AG04450 (cell line): ENCODE results near the gene ARHGAP6. TPM values are rescaled to one million over a fixed set of nuclear protein-coding genes. Genes with fewer than 3 reads are reported as not detected.

Experiments
- CTCF ChIA-PET: fragments of 300-600, 350-600 bp; formaldehyde crosslinking; extraction: SDS; loops from one replicate; lab custom pipeline; 2022; ENCODE audit warnings: antibody characterized with exemption, inconsistent platforms; lab: Charles Lee
- POLR2A ChIA-PET: fragments of 350-600 bp; formaldehyde crosslinking; extraction: SDS; loops from one replicate; lab custom pipeline; 2021; ENCODE audit warnings: antibody characterized with exemption, inconsistent platforms; lab: Yijun Ruan, JAX
- DNase-seq: peaks from one replicate; pipeline ENCODE4 v3.0.0-alpha.2; 2011; ENCODE audit warnings: low read depth, low spot score
- H3K27ac ChIP-seq: one replicate; pipeline ENCODE4 v1.5.1; 2012; ENCODE audit warnings: low read depth, low read length, control low read depth
- H3K27me3 ChIP-seq: one replicate; pipeline ENCODE4 v1.6.0; 2012; ENCODE audit warnings: low read length; ENCODE audit not compliant: control insufficient read depth, insufficient read depth
- H3K4me3 ChIP-seq: 2 replicates; pipeline ENCODE4 v1.5.1; 2011; ENCODE audit warnings: mild to moderate bottlenecking, low read depth, low read length, control low read depth
- H3K9me3 ChIP-seq: 2 replicates; pipeline ENCODE4 v1.5.1; 2012; ENCODE audit warnings: low read length; ENCODE audit not compliant: control insufficient read depth, insufficient read depth
- CTCF ChIP-seq: IDR thresholded peaks from 2 replicates; pipeline ENCODE4 v1.5.1; 2011; ENCODE audit warnings: low read depth, low read length, control low read depth, inconsistent platforms
- polyA plus RNA-seq: library from polyadenylated mRNA; depleted of rRNA; stranded (reverse); fragments of >200 nt; gene quantifications from 2 replicates; pipeline ENCODE4 v1.2.3, GENCODE V29; 2011

Gene ARHGAP6
- polyA plus RNA-seq, 1 experiment: 4.0 TPM

GRCh38 chrX:11272863-11273262, 392.9 kb downstream of the ARHGAP6 start:
- H3K9me3 ChIP-seq: no peaks in the 10 kb centered on the region
- ChIA-PET CTCF (interaction anchor here (0.7 kb wide), 1 partner anchor 46 kb away, joined by 4 read pairs; no protein-coding TSS in a partner anchor), POLR2A (interaction anchor here (0.7 kb wide), 1 partner anchor 65 kb away, joined by 3 read pairs; no protein-coding TSS in a partner anchor)
- no peaks in the 10 kb centered on the region for H3K27me3 ChIP-seq
- DNase-seq: no peak
- no peak for TF ChIP-seq CTCF
- no peak overlapping the region for H3K27ac ChIP-seq
- H3K4me3 ChIP-seq: no peak overlapping the region

GRCh38 chrX:11272290-11272689, 393.4 kb downstream of the ARHGAP6 start:
- CTCF ChIA-PET: no interaction called here
- Histone ChIP-seq H3K9me3 (no peaks in the 10 kb centered on the region), H3K27me3 (no peaks in the 10 kb centered on the region), H3K4me3 (no peak overlapping the region), H3K27ac (no peak overlapping the region)
- no peak for DNase-seq
- TF ChIP-seq CTCF: no peak
- POLR2A ChIA-PET: interaction anchor here (0.7 kb wide), 1 partner anchor 65 kb away, joined by 3 read pairs; no protein-coding TSS in a partner anchor

GRCh38 chrX:11269996-11270395, 395.7 kb downstream of the ARHGAP6 start:
- Histone ChIP-seq H3K4me3 (no peak overlapping the region), H3K27me3 (no peaks in the 10 kb centered on the region), H3K9me3 (no peaks in the 10 kb centered on the region), H3K27ac (no peak overlapping the region)
- CTCF ChIA-PET: interaction anchor here (0.5 kb wide), 1 partner anchor 112 kb away, joined by 3 read pairs; no protein-coding TSS in a partner anchor
- no peak for TF ChIP-seq CTCF
- no peak for DNase-seq
- POLR2A ChIA-PET: no interaction called here

GRCh38 chrX:11269006-11269405, 396.7 kb downstream of the ARHGAP6 start:
- POLR2A ChIA-PET: no interaction called here
- H3K27me3 ChIP-seq: no peaks in the 10 kb centered on the region
- TF ChIP-seq CTCF: no peak
- CTCF ChIA-PET: no interaction called here
- DNase-seq: no peak
- no peak overlapping the region for H3K4me3 ChIP-seq
- H3K9me3 ChIP-seq: no peaks in the 10 kb centered on the region
- H3K27ac ChIP-seq: no peak overlapping the region

GRCh38 chrX:11267425-11267824, 398.3 kb downstream of the ARHGAP6 start:
- no peak overlapping the region for H3K27ac ChIP-seq
- DNase-seq: no peak
- H3K27me3 ChIP-seq: no peaks in the 10 kb centered on the region
- no peak overlapping the region for H3K4me3 ChIP-seq
- TF ChIP-seq CTCF: no peak
- ChIA-PET POLR2A (no interaction called here), CTCF (no interaction called here)
- no peaks in the 10 kb centered on the region for H3K9me3 ChIP-seq
